Measurements from ENCODE around the gene IQCM.
"Not testable (repeated sequence)": the region's sequence is repeated elsewhere in the genome, so short reads cannot be mapped to it uniquely, and the experiment has no call there.

Gene IQCM

GRCh38 chr4:149553959-149554520, 261.6 kb downstream of the IQCM start:
- no peak for DNase-seq

DNA sequence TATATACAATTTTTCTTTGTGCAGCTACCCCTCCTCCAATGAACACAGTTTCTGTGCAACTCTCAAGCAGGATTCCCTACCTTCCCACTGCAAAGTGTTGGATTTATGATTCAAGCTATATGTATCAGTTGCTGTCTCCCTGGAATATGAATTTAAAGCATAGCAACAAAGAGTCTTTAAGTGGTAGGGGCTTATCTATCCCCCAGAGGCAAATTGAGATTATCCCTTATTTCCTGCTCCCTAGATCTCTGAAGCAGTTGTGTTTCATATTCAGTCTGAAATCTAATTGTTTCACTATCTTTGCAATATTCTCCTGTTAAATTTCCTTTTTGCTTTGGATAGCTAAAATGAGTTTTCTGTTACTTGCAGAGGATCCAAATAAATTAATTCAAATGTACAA, 263.0 kb downstream of the IQCM start:
- DNase-seq, result no peak

DNA sequence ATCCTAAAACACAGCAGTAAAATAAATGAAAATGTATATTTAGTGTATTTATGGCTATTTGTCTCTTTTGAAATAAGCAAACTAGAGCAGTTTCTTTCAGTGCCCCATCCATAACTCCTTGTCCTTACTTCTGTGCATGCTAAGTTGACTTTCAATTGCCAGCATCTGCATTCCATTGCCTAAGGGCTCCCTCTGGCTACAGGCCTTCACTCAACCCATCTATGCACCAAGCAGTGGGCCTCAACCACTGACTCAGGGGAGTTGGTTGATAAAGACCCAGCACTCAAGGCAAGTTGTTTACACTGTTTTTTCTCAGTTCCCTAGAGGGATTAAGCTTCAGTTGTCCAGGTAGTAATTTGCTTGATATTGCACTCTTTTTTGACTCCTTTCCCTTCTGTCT, 265.7 kb downstream of the IQCM start:
- DNase-seq, result no peak

- no peak for DNase-seq
Measured at GRCh38 chr4:149534779-149535178, 280.9 kb downstream of the IQCM start.

DNA sequence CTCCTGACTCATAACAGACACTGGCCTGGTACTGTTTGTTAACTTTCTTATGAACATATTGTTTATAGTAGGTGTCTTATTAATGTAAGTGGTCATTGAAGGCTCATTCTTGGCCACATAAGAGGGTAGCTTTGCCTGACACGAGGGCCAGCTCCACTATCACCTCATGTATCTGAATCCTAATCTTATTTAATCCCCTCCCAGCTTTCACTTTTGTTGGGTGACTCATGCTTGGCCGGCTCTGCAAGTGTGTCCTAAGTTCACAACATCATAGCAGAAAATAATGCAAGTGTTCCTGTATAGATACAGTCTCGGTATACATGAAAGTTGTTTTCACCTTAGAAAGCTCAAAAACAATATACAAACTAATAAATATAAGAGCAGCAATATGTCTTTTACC, 283.8 kb downstream of the IQCM start:
- DNase-seq, result no peak

DNA sequence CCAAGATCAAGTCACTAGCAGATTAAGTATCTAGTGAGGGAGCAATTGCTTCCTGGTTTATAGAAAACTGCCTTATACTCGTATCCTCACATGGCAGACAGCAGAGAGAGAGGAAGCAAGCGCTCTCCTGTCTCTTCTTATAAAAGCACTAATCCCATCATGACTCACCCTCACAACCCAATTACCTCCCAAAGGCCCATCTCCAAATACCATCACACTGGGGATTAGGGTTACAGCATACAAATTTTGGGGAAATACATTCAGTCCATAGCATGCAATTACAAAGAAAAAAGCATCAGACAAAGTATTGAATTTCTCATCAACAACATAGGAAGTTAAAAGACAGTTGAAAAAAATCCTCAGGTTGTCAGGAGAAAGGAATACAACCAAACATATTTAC, 292.6 kb downstream of the IQCM start:
- DNase-seq, result no peak

DNA sequence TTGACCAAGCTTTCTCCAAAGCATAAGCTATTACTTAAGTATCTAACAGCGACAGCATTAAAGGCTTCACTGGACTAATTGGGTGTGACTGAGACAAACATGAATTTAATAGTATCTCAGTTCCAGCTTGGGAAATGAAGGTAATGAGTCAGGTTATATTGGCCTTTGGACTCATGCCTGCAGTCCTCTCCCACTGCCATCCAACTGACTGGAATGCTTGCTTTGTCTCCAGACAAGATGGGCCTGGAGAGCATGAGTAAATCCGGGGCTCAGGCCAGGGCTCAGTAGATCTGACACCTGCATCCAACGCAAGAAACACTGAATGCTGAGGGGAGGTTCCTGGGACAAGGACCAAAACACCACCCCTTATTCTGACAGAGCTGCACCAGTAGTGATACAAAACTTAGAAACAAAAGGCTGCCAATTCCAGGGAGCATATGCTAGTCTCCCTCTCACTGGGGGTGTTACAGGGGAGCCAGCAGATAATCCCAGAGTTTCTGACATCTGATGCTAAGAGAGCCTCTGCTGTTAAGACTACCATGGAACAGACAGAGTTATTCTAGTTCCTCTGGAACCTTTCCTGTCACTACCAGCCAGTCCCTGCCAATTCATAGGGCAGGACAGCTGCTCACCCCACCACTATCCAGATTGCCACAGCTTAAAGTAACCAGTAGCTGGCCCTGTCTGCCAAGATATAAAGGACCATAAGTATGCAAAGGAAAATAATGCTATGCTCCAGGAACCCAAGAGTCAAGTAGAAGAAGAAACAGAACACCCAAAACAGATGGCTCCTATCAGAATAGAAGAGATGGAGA, 293.8 kb downstream of the IQCM start:
- DNase-seq, result no peak

DNA sequence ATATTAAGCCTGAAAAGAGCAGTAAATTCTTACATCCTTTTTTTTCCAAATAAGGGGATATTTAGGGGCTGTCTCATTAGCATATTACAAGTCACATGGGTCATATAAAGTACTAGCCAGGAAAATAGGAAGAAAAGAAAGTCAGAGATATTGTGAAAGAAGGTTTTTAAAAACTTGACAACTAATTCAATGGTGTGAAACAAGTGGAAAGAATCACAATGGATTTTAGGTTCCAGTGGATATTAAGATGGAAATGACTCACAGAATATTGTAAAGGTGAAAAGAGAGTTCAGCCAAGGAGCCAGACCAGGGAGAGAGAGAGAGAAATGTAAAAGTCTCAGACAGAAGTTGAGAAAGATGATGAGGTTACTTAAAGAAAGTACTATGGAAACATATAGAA, 297.2 kb downstream of the IQCM start:
- DNase-seq, result no peak

- DNase-seq, result no peak
Measured at GRCh38 chr4:149513081-149513480, 302.6 kb downstream of the IQCM start.

GRCh38 chr4:149512501-149512900, 303.1 kb downstream of the IQCM start:
- DNase-seq, result no peak

DNA sequence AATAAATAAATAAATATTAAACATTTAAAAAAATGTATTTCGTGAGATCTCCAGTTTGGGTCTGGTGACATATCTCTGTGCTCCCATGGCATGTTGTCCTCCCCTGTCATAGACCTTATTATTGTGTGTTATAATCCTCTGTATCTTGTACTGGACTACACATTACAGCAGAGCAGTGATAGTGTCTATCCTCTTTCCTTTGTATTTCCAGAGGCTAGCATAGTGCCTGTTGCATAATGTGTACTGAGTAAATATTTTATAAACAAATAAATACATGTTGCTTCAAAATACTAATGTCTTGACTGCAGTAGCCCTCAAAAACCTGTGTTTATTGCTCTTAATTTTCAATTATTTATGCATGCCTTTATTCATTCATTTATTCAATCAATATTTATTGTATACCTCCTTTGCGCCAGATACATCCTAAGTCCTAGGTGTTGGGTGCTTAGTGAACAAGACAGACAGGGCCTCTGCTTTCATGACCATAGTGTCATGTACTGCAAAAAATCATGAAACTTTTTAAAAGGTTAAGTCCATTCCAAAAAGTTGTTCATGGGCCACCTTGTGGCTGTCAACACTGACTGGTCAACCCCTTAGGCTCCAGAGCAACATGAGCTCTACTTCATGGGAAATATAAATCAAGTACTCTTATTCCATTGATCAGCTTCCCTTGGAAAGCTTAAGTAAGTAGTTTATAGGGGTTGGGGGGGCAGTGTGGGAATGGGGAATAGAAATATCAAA, 303.9 kb downstream of the IQCM start:
- no peak for DNase-seq

GRCh38 chr4:149507309-149507708, 308.3 kb downstream of the IQCM start:
- DNase-seq, result not testable (repeated sequence)

- no peak for DNase-seq
Measured at GRCh38 chr4:149500806-149501205, 314.8 kb downstream of the IQCM start.

GRCh38 chr4:149499726-149500125, 315.9 kb downstream of the IQCM start:
- no peak for DNase-seq

DNA sequence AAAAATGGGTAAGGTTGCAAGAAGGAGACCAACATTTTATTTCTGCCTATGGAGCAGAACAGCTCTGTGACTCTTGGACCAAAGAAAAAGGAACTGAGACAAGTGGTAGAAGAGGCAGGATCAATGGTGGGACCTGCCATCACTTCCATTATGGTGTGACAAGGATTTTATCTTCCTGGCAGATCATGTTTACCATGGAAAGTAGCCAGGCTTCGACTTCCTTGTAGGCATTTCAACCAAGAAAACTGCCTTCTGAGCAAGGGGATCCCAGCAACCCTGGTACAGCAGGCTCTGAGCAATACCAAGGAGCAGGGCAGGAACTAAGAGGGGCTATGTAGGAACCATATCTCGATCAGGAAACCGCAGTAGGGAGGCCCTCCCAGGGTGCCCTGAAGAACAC, 317.4 kb downstream of the IQCM start:
- no peak for DNase-seq

DNA sequence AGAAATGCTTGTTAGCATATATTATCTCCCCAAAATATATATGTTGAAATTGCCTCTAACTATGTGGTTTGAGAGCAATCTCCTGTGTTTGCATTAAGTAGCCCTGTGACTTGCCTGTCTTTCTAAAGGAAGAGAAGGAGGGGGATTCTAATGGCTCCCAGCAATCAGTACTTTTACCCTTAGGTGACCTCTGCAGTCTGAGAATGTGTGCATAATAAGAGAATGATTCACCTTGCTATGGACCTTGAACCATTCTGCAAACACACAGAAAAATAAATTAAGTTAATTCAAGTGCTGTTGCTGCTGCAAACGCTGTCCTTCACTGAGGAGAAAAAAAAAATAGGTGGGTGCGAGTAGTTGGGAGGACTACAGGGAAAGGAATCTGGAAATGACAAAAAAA, 322.2 kb downstream of the IQCM start:
- DNase-seq, result no peak

DNA sequence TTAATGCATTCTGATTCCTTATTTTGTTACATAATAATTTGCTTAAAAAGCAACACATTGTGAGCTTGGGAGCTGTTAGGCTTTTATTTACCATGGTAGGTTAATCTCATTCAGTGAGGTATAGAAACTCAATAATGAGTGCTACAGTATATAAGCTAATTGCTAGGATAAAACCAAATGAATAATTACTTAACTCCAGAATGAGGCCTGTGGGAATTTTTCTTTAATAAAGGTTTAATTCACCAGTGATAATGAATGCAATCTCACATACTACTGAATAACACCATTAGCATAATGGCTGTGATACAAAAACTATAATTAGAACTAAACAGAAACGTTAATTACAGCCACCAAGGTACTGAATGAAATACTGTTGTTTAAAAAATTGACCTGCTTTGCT, 326.3 kb downstream of the IQCM start:
- no peak for DNase-seq

DNA sequence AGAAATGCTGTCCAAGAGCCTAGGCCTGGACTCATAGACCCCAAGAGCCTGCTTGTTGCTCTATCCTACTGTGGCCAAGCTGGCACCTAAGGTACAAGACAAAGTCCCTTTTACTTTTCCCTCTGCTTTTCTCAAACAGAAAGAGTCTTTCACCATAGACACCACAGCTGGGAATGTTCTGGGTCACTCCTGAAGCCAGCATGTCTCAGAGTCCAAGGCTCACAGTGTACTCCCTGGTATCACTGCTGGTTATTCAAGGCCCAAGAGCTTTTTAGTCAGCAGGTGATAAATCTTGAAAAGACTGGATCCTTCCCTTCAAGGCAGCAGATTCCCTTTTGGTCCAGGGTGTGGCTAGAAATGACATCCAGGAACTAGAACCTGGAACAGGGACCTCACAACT, 328.8 kb downstream of the IQCM start:
- no peak for DNase-seq

- not testable (repeated sequence) for DNase-seq
Measured at GRCh38 chr4:149468669-149469068, 347.0 kb downstream of the IQCM start.

GRCh38 chr4:149466446-149466845, 349.2 kb downstream of the IQCM start:
- no peak for DNase-seq

GRCh38 chr4:149465955-149466354, 349.7 kb downstream of the IQCM start:
- no peak for DNase-seq

DNA sequence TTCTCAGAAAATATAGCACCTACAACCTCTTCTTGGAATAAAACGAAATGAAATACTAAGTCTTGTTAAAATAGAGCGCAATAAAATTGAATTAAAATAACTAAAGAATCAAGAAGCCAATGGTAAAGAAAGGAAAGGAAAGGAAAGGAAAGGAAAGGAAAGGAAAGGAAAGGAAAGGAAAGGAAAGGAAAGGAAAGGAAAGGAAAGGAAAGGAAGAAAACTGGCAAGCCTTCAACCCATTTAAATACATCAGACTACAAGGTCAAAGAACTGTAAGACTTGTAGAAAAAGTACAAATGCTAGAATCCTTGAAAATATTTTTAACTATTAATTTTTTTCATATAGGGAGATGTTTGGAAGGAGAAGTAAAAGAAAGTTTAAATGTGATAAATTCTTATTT, 372.1 kb downstream of the IQCM start:
- no peak for DNase-seq

GRCh38 chr4:149441338-149441737, 374.3 kb downstream of the IQCM start:
- DNase-seq, result no peak

DNA sequence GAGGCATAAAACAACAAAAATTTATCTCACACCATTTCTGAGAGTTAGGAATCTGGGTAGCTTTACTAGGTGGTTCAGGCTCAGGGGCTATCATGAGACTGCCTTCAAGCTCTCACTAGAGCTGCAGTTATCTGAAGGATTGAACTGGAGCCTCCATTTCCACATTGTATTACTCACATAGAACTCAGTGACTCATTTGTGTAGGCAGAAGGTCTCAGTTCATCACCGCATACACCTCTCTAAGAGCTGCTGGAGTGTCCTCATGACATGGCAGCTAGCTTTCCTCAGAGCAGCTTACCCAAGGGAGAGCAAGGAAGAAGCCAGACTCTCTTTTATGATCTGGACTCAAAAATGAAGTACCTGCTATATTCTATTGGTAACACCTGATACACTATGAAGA, 389.2 kb downstream of the IQCM start:
- DNase-seq, result no peak
